PC-9 (cell line): ENCODE results near the gene DDX56.

Experiments
- CTCF ChIP-seq: fragments of 200-600 bp; sonication (generic); conservative IDR thresholded peaks from 2 replicates; pipeline ENCODE4 v1.6.1; 2017; ENCODE audit warnings: mixed run types, antibody characterized with exemption, mild to moderate bottlenecking, moderate library complexity
- EZH2 ChIP-seq: fragments of 200-600 bp; sonication (generic); IDR thresholded peaks from 2 replicates; pipeline ENCODE4 v1.8.0; 2017; ENCODE audit warnings: antibody characterized with exemption, low read depth

DNA sequence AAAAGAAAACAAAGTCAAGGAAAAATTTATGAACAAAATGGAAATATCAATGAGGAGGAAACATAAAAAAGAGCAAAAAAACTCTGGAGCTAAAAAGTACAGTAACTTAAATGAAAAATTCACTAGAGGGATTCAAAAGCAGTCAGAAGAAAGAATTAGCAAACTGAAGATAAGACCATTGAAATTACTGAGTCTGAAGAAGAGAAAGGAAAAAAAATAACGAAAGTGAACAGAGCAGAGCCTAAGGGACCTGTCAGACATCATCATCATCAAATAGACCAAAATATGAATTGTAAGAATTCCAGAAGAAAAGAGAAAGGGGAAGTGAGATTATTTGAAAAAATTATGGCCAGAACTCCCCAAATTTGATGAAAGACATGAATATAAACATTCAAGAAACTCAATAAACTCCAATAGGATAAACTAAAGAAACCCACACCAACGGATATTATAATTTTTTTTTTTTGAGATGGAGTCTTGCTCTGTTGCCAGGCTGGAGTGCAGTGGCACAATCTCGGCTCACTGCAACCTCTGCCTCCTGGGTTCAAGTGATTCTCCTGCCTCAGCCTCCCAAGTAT, 48.8 kb downstream of the DDX56 start:
- TF ChIP-seq CTCF (no peak), EZH2 (no peak)
